ENCODE results near the gene IKZF1. TPM values are rescaled to one million over a fixed set of nuclear protein-coding genes. Genes with fewer than 3 reads are reported as not detected.

Gene IKZF1
- total and polyA plus RNA-seq, 4 donors: 4.0 to 37.8 (median 18.5) TPM

DNA sequence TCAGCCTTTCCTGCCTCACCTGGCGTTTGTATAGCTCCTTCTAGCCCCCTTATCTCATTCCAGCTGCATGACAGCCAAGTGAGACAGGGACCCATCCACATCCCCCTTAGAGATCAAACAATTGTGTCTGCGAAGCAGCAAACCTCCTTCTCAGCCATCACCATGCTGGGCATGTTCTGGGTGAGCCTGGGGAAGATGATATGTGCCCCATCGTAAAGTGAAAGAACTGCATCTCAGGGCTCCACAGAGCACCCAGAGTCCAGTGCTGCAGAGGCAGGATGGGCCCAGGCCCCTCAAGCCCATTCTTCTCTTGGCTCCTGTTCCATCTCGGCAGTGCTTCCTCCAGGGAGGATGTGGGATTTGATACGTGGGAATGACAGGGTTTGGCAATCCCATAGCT lies 102.4 kb downstream of the IKZF1 start:
- Histone ChIP-seq H3K9ac (ENCODE audit: insufficient read depth in 1 of 2, low read length in 2 of 2) (no peak overlapping the region), H3K9me3 (ENCODE audit: control insufficient read depth in 4 of 4, insufficient read depth in 3 of 4, low read length in 3 of 4) (peaks cover 0 to 1% (median 0%) of the 10 kb centered on the region in 4 donors), H3K36me3 (ENCODE audit: control insufficient read depth in 4 of 4, insufficient read depth in 4 of 4, low read length in 4 of 4) (no peaks in the 10 kb centered on the region), H3K27ac (ENCODE audit: low read depth in 1 of 2, low read length in 1 of 2) (no peak overlapping the region), H3K27me3 (ENCODE audit: control insufficient read depth in 3 of 3, insufficient read depth in 3 of 3, low read length in 2 of 3) (peaks cover 0 to 12% (median 7%) of the 10 kb centered on the region in 3 donors), H3K4me3 (no peak overlapping the region), H3K4me1 (ENCODE audit: control insufficient read depth in 5 of 5, insufficient read depth in 5 of 5, low read length in 5 of 5) (no peaks in the 10 kb centered on the region)
- ATAC-seq (ENCODE audit: insufficient read depth, low FRiP score): no peak
- 67 to 77% methylated on average over 5 of the region's 5 CpGs for WGBS, 2 donors
- TF ChIP-seq, protein P1, sequence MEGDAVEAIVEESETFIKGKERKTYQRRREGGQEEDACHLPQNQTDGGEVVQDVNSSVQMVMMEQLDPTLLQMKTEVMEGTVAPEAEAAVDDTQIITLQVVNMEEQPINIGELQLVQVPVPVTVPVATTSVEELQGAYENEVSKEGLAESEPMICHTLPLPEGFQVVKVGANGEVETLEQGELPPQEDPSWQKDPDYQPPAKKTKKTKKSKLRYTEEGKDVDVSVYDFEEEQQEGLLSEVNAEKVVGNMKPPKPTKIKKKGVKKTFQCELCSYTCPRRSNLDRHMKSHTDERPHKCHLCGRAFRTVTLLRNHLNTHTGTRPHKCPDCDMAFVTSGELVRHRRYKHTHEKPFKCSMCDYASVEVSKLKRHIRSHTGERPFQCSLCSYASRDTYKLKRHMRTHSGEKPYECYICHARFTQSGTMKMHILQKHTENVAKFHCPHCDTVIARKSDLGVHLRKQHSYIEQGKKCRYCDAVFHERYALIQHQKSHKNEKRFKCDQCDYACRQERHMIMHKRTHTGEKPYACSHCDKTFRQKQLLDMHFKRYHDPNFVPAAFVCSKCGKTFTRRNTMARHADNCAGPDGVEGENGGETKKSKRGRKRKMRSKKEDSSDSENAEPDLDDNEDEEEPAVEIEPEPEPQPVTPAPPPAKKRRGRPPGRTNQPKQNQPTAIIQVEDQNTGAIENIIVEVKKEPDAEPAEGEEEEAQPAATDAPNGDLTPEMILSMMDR (IDR thresholded peaks at IDR 0.05; ENCODE audit: control extremely low read depth, extremely low read depth): no peak
- no peak for DNase-seq

DNA sequence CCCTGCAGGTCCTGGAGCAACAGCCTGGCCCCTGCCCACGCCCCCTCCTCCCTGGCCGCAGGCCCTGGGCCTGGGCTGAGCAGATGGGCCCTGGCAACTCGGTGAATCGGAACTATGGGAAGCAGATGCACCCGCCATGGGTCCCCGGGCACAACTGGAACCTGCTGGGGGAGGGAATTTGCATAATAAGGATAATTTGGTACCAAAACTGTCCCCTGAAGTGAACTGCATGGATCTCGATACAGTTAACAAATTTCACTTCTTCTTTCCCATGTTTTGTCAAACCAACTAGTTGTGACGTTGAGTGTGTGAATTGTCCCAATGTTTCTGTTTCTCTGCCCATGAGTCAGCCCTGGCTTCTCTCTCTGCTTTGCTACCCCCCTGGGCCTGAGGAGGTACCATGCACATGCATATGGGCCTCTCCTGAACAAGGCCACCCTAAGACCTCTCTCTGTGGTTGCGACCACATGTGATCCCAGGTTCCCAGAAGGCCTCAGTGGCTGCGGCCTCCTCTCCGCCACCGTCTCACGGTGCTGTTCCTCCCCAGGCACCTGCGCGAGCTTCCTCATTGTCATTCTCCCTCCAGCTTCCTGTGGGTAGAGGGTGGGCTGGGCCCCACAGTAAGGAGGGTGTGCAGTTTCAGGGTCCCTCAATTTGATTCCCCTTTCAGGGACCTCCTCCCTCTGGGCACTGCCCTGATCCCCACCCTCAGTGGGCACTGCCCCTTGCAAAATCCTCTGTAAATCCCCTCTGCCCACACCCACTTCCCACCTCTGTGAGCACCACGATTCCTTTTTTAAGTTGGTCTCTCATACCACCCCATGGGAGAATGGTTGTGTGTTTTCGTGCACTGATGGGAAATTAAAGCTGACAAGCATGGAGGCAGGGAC lies 105.6 kb downstream of the IKZF1 start:
- TF ChIP-seq, protein P1 (IDR thresholded peaks at IDR 0.05; ENCODE audit: control extremely low read depth, extremely low read depth): no peak
- DNase-seq: no peak
- peak; percentile 13 for ATAC-seq (ENCODE audit: insufficient read depth, low FRiP score)
- Histone ChIP-seq H3K27ac (ENCODE audit: low read depth in 1 of 2, low read length in 1 of 2) (no peak overlapping the region), H3K27me3 (ENCODE audit: control insufficient read depth in 3 of 3, insufficient read depth in 3 of 3, low read length in 2 of 3) (peaks cover 0 to under 1% (median 0%) of the 10 kb centered on the region in 3 donors), H3K4me3 (no peak overlapping the region), H3K9ac (ENCODE audit: insufficient read depth in 1 of 2, low read length in 2 of 2) (no peak overlapping the region), H3K9me3 (ENCODE audit: control insufficient read depth in 4 of 4, insufficient read depth in 3 of 4, low read length in 3 of 4) (peaks cover 0 to 1% (median 0%) of the 10 kb centered on the region in 4 donors), H3K4me1 (ENCODE audit: control insufficient read depth in 5 of 5, insufficient read depth in 5 of 5, low read length in 5 of 5) (no peaks in the 10 kb centered on the region), H3K36me3 (ENCODE audit: control insufficient read depth in 4 of 4, insufficient read depth in 4 of 4, low read length in 4 of 4) (no peaks in the 10 kb centered on the region)
- 47 to 66% methylated on average over 17 of the region's 17 CpGs for WGBS, 2 donors

GRCh38 chr7:50411332-50411731 lies 106.8 kb downstream of the IKZF1 start:
- DNase-seq (no peak), ATAC-seq (ENCODE audit: insufficient read depth, low FRiP score) (no peak)
- H3K4me1 ChIP-seq (ENCODE audit: control insufficient read depth in 5 of 5, insufficient read depth in 5 of 5, low read length in 5 of 5): no peaks in the 10 kb centered on the region
- H3K27me3 ChIP-seq (ENCODE audit: control insufficient read depth in 3 of 3, insufficient read depth in 3 of 3, low read length in 2 of 3): no peaks in the 10 kb centered on the region
- H3K27ac ChIP-seq (ENCODE audit: low read depth in 1 of 2, low read length in 1 of 2): no peak overlapping the region
- H3K9ac ChIP-seq (ENCODE audit: insufficient read depth in 1 of 2, low read length in 2 of 2): no peak overlapping the region
- 86 to 90% methylated on average over 6 of the region's 6 CpGs for WGBS, 2 donors
- TF ChIP-seq, protein P1 (IDR thresholded peaks at IDR 0.05; ENCODE audit: control extremely low read depth, extremely low read depth): no peak
- H3K4me3 ChIP-seq: no peak overlapping the region
- no peaks in the 10 kb centered on the region for H3K9me3 ChIP-seq (ENCODE audit: control insufficient read depth in 4 of 4, insufficient read depth in 3 of 4, low read length in 3 of 4)
- H3K36me3 ChIP-seq (ENCODE audit: control insufficient read depth in 4 of 4, insufficient read depth in 4 of 4, low read length in 4 of 4): no peaks in the 10 kb centered on the region

All from lung (tissue), 12 donors.